HEK293 (cell line): ENCODE results near the gene LRRC8C.

ENCODE experiments used
- CTCF ChIA-PET: fragments of 350-600 bp; formaldehyde crosslinking; extraction: SDS; loops from one replicate; lab custom pipeline; 2021; ENCODE audit warnings: antibody characterized with exemption; lab: Yijun Ruan, JAX
- POLR2A ChIA-PET: fragments of 300-600 bp; formaldehyde crosslinking; extraction: SDS; loops from one replicate; lab custom pipeline; 2020; ENCODE audit warnings: antibody characterized with exemption, inconsistent platforms; lab: Yijun Ruan, JAX
- H3K27ac ChIP-seq: fragments of 200-500 bp; sonication (Bioruptor generic); 2 replicates; pipeline ENCODE4 v1.5.1; 2014; ENCODE audit warnings: low read depth, low read length, control low read depth, inconsistent platforms; ENCODE audit errors: extremely low read depth
- H3K36me3 ChIP-seq, 2 experiments: fragments of 200-500 bp in 1 of 2; sonication (Bioruptor generic) in 1 of 2; 1 replicate in 1 of 2; 2 replicates in 1 of 2; pipeline ENCODE4 v1.5.1; 2014 to 2017; ENCODE audit warnings: inconsistent platforms in 2 of 2, low read length in 2 of 2; ENCODE audit not compliant: control insufficient read depth in 2 of 2, insufficient read depth in 1 of 2
- H3K4me1 ChIP-seq: fragments of 200-500 bp; sonication (Bioruptor generic); 2 replicates; pipeline ENCODE4 v1.5.1; 2014; ENCODE audit warnings: mild to moderate bottlenecking, low read length, inconsistent platforms; ENCODE audit not compliant: control insufficient read depth, insufficient read depth
- H3K4me3 ChIP-seq: 2 replicates; pipeline ENCODE4 v1.5.1; 2011; ENCODE audit warnings: low read depth, mild to moderate bottlenecking, control low read depth, low read length, moderate library complexity
- H3K9me3 ChIP-seq: fragments of 200-500 bp; sonication (Bioruptor generic); 2 replicates; pipeline ENCODE4 v1.5.1; 2014; ENCODE audit warnings: low read depth, low read length, inconsistent platforms; ENCODE audit not compliant: control insufficient read depth, insufficient read depth
- KLF8 ChIP-seq: fragments of 450-650 bp; formaldehyde crosslinking; IDR thresholded peaks from 2 replicates; pipeline ENCODE4 v1.5.1; 2016; ENCODE audit warnings: missing biosample characterization, missing genetic modification characterization
- OSR2 ChIP-seq: fragments of 450-650 bp; formaldehyde crosslinking; IDR thresholded peaks from 2 replicates; pipeline ENCODE4 v1.5.1; 2016; ENCODE audit warnings: missing biosample characterization, missing genetic modification characterization
- OVOL3 ChIP-seq: fragments of 450-650 bp; formaldehyde crosslinking; IDR thresholded peaks from 2 replicates; pipeline ENCODE4 v1.5.1; 2016; ENCODE audit warnings: missing biosample characterization, missing genetic modification characterization
- PRDM6 ChIP-seq: fragments of 450-650 bp; formaldehyde crosslinking; IDR thresholded peaks from 2 replicates; pipeline ENCODE4 v1.5.1; 2017; ENCODE audit warnings: missing biosample characterization, missing genetic modification characterization
- SCRT2 ChIP-seq: fragments of 450-650 bp; formaldehyde crosslinking; IDR thresholded peaks from 2 replicates; pipeline ENCODE4 v1.5.1; 2016; ENCODE audit warnings: missing biosample characterization, missing genetic modification characterization
- TRIM28 ChIP-seq: IDR thresholded peaks from 2 replicates; pipeline ENCODE4 v1.6.1; 2011; ENCODE audit warnings: low read length, control low read depth, borderline replicate concordance
- ZNF148 ChIP-seq: fragments of 450-650 bp; formaldehyde crosslinking; IDR thresholded peaks from 2 replicates; pipeline ENCODE4 v1.5.0; 2017; ENCODE audit warnings: missing biosample characterization, missing genetic modification characterization, borderline replicate concordance
- ZNF155 ChIP-seq: fragments of 450-650 bp; formaldehyde crosslinking; IDR thresholded peaks from 2 replicates; pipeline ENCODE4 v1.5.1; 2016; ENCODE audit warnings: missing biosample characterization, missing genetic modification characterization
- ZNF16 ChIP-seq: fragments of 450-650 bp; formaldehyde crosslinking; IDR thresholded peaks from 2 replicates; pipeline ENCODE4 v1.5.1; 2016; ENCODE audit warnings: low read depth, missing biosample characterization, missing genetic modification characterization
- ZNF202 ChIP-seq: fragments of 450-650 bp; formaldehyde crosslinking; IDR thresholded peaks from 2 replicates; pipeline ENCODE4 v1.5.1; 2016; ENCODE audit warnings: missing biosample characterization, missing genetic modification characterization, borderline replicate concordance
- ZNF214 ChIP-seq: fragments of 450-650 bp; formaldehyde crosslinking; IDR thresholded peaks from 2 replicates; pipeline ENCODE4 v1.5.1; 2017; ENCODE audit warnings: missing biosample characterization, mild to moderate bottlenecking, missing genetic modification characterization, borderline replicate concordance
- ZNF23 ChIP-seq: fragments of 450-650 bp; formaldehyde crosslinking; IDR thresholded peaks from 2 replicates; pipeline ENCODE4 v1.5.1; 2016; ENCODE audit warnings: missing biosample characterization, missing genetic modification characterization, borderline replicate concordance
- ZNF426 ChIP-seq: fragments of 450-650 bp; formaldehyde crosslinking; IDR thresholded peaks from 2 replicates; pipeline ENCODE4 v1.5.1; 2017; ENCODE audit warnings: missing biosample characterization, missing genetic modification characterization, mild to moderate bottlenecking, inconsistent platforms, moderate library complexity
- ZNF629 ChIP-seq: fragments of 450-650 bp; formaldehyde crosslinking; IDR thresholded peaks from 2 replicates; pipeline ENCODE4 v1.5.1; 2017; ENCODE audit warnings: missing biosample characterization, missing genetic modification characterization
- ZNF664 ChIP-seq: fragments of 450-650 bp; formaldehyde crosslinking; IDR thresholded peaks from 2 replicates; pipeline ENCODE4 v1.5.1; 2016; ENCODE audit warnings: missing biosample characterization, missing genetic modification characterization
- ZNF704 ChIP-seq: fragments of 450-650 bp; formaldehyde crosslinking; IDR thresholded peaks from 2 replicates; pipeline ENCODE4 v1.5.1; 2016; ENCODE audit warnings: missing biosample characterization, missing genetic modification characterization
- ZNF776 ChIP-seq: fragments of 450-650 bp; formaldehyde crosslinking; IDR thresholded peaks from 2 replicates; pipeline ENCODE4 v1.5.0; 2017; ENCODE audit warnings: missing biosample characterization, missing genetic modification characterization, borderline replicate concordance
- TF ChIP-seq, protein P1 (sequence below): IDR thresholded peaks from 2 replicates; pipeline ENCODE4 v1.6.1; 2011; ENCODE audit warnings: mild to moderate bottlenecking, low read depth, low read length, borderline replicate concordance

The LRRC8C gene

GRCh38 chr1:89633800-89634625 is 1.1 kb downstream of the LRRC8C start (continued):
- TF ChIP-seq PRDM6 (tag by site-specific recombination) (no peak), OSR2 (tag by site-specific recombination) (no peak), ZNF202 (tag by site-specific recombination) (no peak), ZNF155 (tag by site-specific recombination) (no peak), ZNF776 (no peak), ZNF16 (tag by site-specific recombination) (no peak), ZNF629 (tag by site-specific recombination) (no peak), SCRT2 (tag by site-specific recombination) (no peak), ZNF23 (tag by site-specific recombination) (no peak), ZNF148 (tag by site-specific recombination) (no peak), TRIM28 (0 out of 2 replicates have a peak, but pooled peaks have one; percentile 29), OVOL3 (tag by site-specific recombination) (no peak), KLF8 (tag by site-specific recombination) (no peak), ZNF426 (tag by site-specific recombination) (no peak), ZNF214 (tag by site-specific recombination) (no peak)
- TF ChIP-seq, protein P1, sequence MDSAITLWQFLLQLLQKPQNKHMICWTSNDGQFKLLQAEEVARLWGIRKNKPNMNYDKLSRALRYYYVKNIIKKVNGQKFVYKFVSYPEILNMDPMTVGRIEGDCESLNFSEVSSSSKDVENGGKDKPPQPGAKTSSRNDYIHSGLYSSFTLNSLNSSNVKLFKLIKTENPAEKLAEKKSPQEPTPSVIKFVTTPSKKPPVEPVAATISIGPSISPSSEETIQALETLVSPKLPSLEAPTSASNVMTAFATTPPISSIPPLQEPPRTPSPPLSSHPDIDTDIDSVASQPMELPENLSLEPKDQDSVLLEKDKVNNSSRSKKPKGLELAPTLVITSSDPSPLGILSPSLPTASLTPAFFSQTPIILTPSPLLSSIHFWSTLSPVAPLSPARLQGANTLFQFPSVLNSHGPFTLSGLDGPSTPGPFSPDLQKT: no peak

DNA sequence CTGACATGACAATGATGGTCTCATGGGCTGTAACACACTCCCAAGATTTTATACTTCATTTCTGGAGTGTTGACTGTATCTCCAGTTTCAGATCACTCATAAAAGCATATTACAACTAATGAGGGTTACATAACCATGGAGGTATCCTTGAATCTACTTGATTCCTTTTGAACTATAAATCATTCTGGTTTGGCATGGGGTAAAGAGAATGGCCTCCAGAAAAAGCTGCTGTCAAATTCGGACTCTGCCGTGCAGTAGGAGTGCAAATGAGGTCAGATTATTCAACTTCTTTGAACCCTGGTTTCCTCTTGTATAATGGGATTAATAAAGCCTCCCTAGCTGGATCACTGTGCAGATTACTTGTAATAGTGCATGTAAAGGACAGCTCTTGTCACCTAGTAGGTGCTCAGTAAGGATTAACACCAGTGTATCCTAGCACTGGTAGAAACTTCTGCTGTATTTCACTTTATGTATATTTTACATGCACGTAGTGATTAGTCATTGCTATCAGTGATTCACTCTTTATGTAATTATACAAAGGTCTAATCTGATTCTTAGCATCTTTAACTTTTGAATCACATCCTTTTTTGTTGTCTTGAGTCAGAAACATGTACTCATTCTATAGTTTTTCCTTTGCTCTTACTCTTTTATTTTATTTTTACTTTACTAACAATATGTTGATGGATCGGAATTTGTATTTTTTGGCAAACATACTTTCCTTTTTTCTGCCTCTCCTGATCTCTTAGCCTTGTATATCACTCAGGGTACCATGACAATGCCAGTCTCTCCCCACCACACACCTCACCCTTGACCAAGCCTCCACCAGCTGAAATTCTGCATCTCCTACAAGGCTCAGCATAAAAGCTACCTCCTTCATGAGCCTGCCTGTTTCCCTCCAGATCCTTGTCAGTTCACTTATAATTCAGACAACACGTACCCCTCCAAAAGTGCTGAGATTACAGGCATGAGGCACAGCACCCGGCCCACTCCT is 3.2 kb downstream of the LRRC8C start:
- H3K36me3 ChIP-seq: no peaks in the 10 kb centered on the region
- no peak for TF ChIP-seq ZNF704 (tag by site-specific recombination)
- TF ChIP-seq ZNF664 (tag by site-specific recombination): 0 out of 2 replicates have a peak, but pooled peaks have one; percentile 41
- TF ChIP-seq, all 188 proteins: peak for 1
- no peak overlapping the region for H3K4me3 ChIP-seq
- H3K9me3 ChIP-seq: no peaks in the 10 kb centered on the region
- no peak overlapping the region for H3K27ac ChIP-seq
- H3K4me1 ChIP-seq: peaks cover 6% of the 10 kb centered on the region
- POLR2A ChIA-PET: no interaction called here
- CTCF ChIA-PET: interaction anchor here (0.7 to 3.0 kb wide), 3 partner anchors 11 to 152 kb away, joined by 3 to 21 read pairs (median 4); no protein-coding TSS in a partner anchor
